ENCODE data around the gene C22orf15. TPM values are rescaled to one million over a fixed set of nuclear protein-coding genes. Genes with fewer than 3 reads are reported as not detected.
"Not testable (repeated sequence)": the region's sequence is repeated elsewhere in the genome, so short reads cannot be mapped to it uniquely, and the experiment has no call there.

C22orf15 gene
- total RNA-seq, 1 donor from 2014 or later, result not detected

DNA sequence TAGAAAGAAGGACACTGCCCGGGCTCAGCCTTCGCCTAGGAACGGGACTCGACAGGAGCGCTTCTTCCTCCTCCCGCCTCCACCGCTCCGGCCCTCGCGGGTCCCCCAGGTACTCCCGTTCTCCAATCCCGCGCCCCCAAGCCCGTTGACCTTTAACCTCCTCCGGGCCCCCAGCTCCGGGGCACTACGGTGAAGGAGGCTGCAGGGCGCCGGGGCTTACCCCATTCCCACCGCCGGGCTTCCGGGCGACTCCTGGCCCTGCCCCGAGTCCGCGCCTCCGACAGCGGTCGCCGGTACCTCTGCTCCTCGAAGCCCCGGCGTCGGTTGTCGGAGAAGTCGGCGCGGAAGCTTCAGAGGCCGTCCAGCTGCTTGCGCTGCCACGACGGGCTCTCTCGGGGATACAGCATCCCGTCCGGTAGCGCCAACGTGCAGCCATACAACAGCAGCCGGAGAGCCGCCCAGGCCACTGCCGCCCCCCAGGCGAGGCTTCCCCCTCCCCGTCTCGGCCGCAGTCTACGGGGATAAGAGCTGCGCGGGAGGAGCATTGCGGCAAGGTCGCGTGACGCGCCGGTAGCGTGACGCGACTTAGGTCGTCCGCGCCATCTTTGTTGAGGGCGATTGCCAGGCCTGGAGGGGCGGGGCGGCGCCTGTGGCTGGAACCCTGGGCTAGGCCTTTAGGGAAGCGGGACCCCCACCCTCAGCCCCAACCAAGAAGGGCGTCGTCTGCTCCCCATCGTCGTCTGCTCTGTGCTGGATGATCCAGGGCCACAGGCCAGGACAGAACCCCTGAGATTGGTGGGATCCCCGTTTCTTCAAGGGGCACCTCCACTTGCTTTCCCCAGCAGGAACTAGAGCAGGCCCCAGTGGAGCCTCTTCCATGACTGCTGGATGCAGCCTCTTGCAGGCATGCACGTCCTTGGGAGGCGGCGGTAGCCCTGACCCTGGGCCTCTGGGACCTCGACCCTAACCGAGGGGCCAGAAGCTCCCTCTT is 45.7 kb upstream of the C22orf15 start:
- peaks cover 10% of the 10 kb centered on the region for H3K4me1 Mint-ChIP-seq (ENCODE audit: unreplicated experiment)
- peaks cover 10% of the 10 kb centered on the region for H3K36me3 Mint-ChIP-seq (ENCODE audit: unreplicated experiment)
- peak overlapping the region; percentile 74 for H3K4me3 Mint-ChIP-seq (ENCODE audit: unreplicated experiment)
- no peaks in the 10 kb centered on the region for H3K27me3 Mint-ChIP-seq (ENCODE audit: unreplicated experiment)
- TF ChIP-seq, protein P1, sequence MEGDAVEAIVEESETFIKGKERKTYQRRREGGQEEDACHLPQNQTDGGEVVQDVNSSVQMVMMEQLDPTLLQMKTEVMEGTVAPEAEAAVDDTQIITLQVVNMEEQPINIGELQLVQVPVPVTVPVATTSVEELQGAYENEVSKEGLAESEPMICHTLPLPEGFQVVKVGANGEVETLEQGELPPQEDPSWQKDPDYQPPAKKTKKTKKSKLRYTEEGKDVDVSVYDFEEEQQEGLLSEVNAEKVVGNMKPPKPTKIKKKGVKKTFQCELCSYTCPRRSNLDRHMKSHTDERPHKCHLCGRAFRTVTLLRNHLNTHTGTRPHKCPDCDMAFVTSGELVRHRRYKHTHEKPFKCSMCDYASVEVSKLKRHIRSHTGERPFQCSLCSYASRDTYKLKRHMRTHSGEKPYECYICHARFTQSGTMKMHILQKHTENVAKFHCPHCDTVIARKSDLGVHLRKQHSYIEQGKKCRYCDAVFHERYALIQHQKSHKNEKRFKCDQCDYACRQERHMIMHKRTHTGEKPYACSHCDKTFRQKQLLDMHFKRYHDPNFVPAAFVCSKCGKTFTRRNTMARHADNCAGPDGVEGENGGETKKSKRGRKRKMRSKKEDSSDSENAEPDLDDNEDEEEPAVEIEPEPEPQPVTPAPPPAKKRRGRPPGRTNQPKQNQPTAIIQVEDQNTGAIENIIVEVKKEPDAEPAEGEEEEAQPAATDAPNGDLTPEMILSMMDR (IDR thresholded peaks at IDR 0.05), result no peak
- H3K9me3 Mint-ChIP-seq (ENCODE audit: unreplicated experiment), result no peaks in the 10 kb centered on the region
- peak overlapping the region; percentile 83 for H3K27ac Mint-ChIP-seq (ENCODE audit: unreplicated experiment)
- peak; percentile 94 for DNase-seq (ENCODE audit: extremely low spot score, unreplicated experiment)

DNA sequence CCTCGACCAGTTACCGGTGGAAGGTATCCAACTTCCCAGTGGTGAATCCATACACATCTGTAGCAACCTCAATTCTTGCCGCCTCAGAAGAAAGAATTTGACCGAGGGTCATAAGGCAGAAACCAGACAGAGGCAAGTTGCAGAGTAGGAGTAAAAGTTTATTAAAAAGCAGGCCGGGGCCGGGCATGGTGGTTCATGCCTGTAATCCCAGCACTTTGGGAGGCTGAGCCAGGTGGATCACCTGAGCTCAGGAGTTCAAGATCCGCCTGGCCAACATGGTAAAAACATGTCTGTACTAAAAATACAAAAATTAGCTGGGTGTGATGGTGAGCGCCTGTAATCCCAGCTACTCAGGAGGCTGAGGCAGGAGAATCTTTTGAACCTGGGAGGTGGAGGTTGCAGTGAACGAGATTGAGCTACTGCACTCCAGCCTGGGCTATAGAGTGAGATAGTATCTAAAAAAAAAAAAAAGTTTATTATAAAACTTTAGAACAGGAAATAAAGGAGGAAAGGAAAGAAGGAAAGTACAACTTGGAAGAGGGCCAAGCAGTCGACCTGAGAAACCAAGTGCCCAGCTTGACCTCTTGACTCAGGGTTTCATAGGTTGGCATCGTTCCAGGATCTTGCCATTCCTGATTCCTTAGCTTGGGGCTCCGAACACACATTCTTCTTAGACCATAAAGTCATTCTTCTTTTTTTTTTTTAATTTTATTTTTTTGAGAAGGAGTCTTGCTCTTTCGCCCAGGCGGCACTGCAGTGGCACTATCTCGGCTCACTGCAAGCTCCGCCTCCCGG is 44.2 kb upstream of the C22orf15 start:
- Mint-ChIP-seq H3K4me3 (ENCODE audit: unreplicated experiment) (peak overlapping the region; percentile 27), H3K27ac (ENCODE audit: unreplicated experiment) (no peak overlapping the region), H3K27me3 (ENCODE audit: unreplicated experiment) (no peaks in the 10 kb centered on the region), H3K9me3 (ENCODE audit: unreplicated experiment) (no peaks in the 10 kb centered on the region), H3K36me3 (ENCODE audit: unreplicated experiment) (peaks cover 7% of the 10 kb centered on the region), H3K4me1 (ENCODE audit: unreplicated experiment) (peaks cover 10% of the 10 kb centered on the region)
- no peak for DNase-seq (ENCODE audit: extremely low spot score, unreplicated experiment)
- TF ChIP-seq, protein P1 (IDR thresholded peaks at IDR 0.05), result no peak

DNA sequence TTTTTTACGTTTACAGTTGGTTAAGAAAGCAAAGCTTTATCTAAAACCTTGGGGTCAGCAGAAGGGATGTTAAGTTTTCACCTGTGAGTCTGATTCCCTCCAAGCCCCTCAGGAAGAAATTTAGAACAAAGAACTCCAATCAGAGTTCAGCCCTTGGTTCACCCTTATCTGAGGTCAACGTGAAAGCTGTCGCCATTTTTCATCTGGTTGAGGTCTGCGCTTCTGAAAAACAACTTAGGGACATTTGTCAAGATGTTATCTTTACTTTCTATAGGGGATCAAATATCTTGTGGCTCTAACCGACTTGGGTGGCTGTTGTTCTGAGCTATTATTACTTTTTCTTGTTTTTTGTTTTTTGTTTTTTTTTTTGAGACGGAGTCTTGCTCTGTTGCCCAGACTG is 41.9 kb upstream of the C22orf15 start:
- TF ChIP-seq, protein P1 (IDR thresholded peaks at IDR 0.05), result no peak
- no peaks in the 10 kb centered on the region for H3K9me3 Mint-ChIP-seq (ENCODE audit: unreplicated experiment)
- H3K4me1 Mint-ChIP-seq (ENCODE audit: unreplicated experiment), result peaks cover 5% of the 10 kb centered on the region
- H3K4me3 Mint-ChIP-seq (ENCODE audit: unreplicated experiment), result no peak overlapping the region
- H3K27me3 Mint-ChIP-seq (ENCODE audit: unreplicated experiment), result no peaks in the 10 kb centered on the region
- H3K36me3 Mint-ChIP-seq (ENCODE audit: unreplicated experiment), result no peaks in the 10 kb centered on the region
- H3K27ac Mint-ChIP-seq (ENCODE audit: unreplicated experiment), result no peak overlapping the region
- DNase-seq (ENCODE audit: extremely low spot score, unreplicated experiment), result no peak

DNA sequence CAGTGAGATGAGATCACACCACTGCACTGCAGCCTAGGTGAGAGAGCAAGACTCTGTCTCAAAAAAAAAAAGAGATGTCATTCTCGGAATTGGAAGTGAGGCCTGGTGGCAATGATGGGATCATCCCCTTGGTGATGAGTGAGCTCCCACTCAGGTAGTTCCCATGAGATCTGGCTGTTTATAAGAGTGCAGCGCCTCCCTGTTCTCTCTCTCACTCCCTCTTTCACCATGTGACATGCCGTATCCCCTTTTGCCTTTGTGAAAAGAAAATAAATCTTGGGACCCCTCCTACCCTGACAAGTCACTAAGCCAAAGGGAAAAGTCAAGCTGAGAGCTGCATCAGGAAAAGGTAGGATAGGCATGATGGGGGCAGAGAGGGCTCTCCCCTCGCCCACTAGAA is 40.6 kb upstream of the C22orf15 start:
- Mint-ChIP-seq H3K4me3 (ENCODE audit: unreplicated experiment) (no peak overlapping the region), H3K27ac (ENCODE audit: unreplicated experiment) (no peak overlapping the region), H3K9me3 (ENCODE audit: unreplicated experiment) (no peaks in the 10 kb centered on the region), H3K4me1 (ENCODE audit: unreplicated experiment) (peaks cover 2% of the 10 kb centered on the region), H3K27me3 (ENCODE audit: unreplicated experiment) (peaks cover 7% of the 10 kb centered on the region), H3K36me3 (ENCODE audit: unreplicated experiment) (no peaks in the 10 kb centered on the region)
- TF ChIP-seq, protein P1 (IDR thresholded peaks at IDR 0.05), result no peak
- DNase-seq (ENCODE audit: extremely low spot score, unreplicated experiment), result no peak

DNA sequence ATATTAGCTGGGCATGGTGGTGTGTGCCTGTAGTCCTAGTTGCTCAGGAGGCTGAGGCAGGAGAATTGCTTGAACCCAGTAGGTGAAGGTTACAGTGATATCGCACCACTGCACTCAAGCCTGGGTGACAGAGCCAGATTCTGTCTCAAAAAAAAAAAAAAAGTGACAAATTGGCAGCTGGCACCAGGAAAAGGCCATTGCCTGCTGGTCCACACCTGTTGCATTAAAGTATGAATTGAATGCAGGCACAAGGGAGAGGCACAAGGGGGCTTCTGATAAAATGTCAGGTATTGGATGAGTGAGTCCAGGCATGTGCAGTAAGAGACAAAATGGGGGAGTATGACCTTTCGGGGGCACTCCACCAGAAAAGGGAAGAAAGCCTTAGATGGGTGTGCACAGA is 40.1 kb upstream of the C22orf15 start:
- DNase-seq (ENCODE audit: extremely low spot score, unreplicated experiment), result no peak
- Mint-ChIP-seq H3K27me3 (ENCODE audit: unreplicated experiment) (peaks cover 7% of the 10 kb centered on the region), H3K27ac (ENCODE audit: unreplicated experiment) (no peak overlapping the region), H3K9me3 (ENCODE audit: unreplicated experiment) (no peaks in the 10 kb centered on the region), H3K4me3 (ENCODE audit: unreplicated experiment) (no peak overlapping the region), H3K36me3 (ENCODE audit: unreplicated experiment) (no peaks in the 10 kb centered on the region), H3K4me1 (ENCODE audit: unreplicated experiment) (no peaks in the 10 kb centered on the region)
- TF ChIP-seq, protein P1 (IDR thresholded peaks at IDR 0.05), result no peak

DNA sequence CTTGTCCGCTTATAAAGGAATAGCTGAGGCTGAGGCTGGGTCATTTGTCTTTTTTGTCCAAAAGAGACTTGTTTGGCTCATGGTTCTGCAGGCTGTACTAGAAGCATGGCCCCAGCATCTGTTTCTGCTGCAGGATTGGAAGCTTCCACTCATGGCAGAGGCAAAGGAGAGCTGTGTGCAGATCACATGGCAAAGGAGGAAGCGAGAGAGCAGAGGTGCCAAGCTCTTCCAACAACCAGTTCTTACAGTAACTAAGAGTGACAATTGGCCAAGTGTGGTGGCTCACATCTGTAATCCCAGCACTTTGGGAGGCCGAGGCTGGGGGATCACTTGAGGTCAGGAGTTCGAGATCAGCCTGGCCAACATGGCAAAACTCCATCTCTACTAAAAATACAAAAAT is 34.7 kb upstream of the C22orf15 start:
- H3K36me3 Mint-ChIP-seq (ENCODE audit: unreplicated experiment); DNase-seq (ENCODE audit: extremely low spot score, unreplicated experiment); H3K27ac Mint-ChIP-seq (ENCODE audit: unreplicated experiment); H3K4me3 Mint-ChIP-seq (ENCODE audit: unreplicated experiment); H3K9me3 Mint-ChIP-seq (ENCODE audit: unreplicated experiment); H3K27me3 Mint-ChIP-seq (ENCODE audit: unreplicated experiment); H3K4me1 Mint-ChIP-seq (ENCODE audit: unreplicated experiment): not testable (repeated sequence)
